Fibroblast of peridontal ligament (primary cell): Measurements from ENCODE around the gene MCF2L.

Experiments
- DNase-seq: peaks from one replicate; pipeline ENCODE4 v3.0.0-alpha.2; 2010; ENCODE audit errors: extremely low read depth

MCF2L gene

GRCh38 chr13:113125506-113126264 is 156.7 kb downstream of the MCF2L start:
- DNase-seq, result no peak

GRCh38 chr13:113126265-113127150 is 157.5 kb downstream of the MCF2L start:
- DNase-seq, result no peak

- DNase-seq, result no peak
Measured at GRCh38 chr13:113129480-113129879, 160.5 kb downstream of the MCF2L start.

- no peak for DNase-seq
Measured at GRCh38 chr13:113129921-113130750, 161.1 kb downstream of the MCF2L start.

GRCh38 chr13:113135281-113135760 is 166.3 kb downstream of the MCF2L start:
- DNase-seq, result no peak

- DNase-seq, result no peak
Measured at GRCh38 chr13:113137691-113138298, 168.8 kb downstream of the MCF2L start.

- no peak for DNase-seq
Measured at GRCh38 chr13:113138792-113139551, 170.0 kb downstream of the MCF2L start.

- DNase-seq, result no peak
Measured at GRCh38 chr13:113139577-113139976, 170.6 kb downstream of the MCF2L start.

GRCh38 chr13:113140677-113141600 is 171.9 kb downstream of the MCF2L start:
- no peak for DNase-seq

GRCh38 chr13:113141601-113141970 is 172.6 kb downstream of the MCF2L start:
- DNase-seq, result no peak

- DNase-seq, result no peak
Measured at GRCh38 chr13:113142876-113143275, 173.9 kb downstream of the MCF2L start.

GRCh38 chr13:113143466-113144254 is 174.6 kb downstream of the MCF2L start:
- DNase-seq, result no peak

GRCh38 chr13:113144255-113144629 is 175.2 kb downstream of the MCF2L start:
- DNase-seq, result no peak

- DNase-seq, result no peak
Measured at GRCh38 chr13:113145496-113145895, 176.5 kb downstream of the MCF2L start.

- no peak for DNase-seq
Measured at GRCh38 chr13:113145911-113146598, 177.0 kb downstream of the MCF2L start.

- no peak for DNase-seq
Measured at GRCh38 chr13:113146750-113147149, 177.7 kb downstream of the MCF2L start.

- no peak for DNase-seq
Measured at GRCh38 chr13:113147206-113147605, 178.2 kb downstream of the MCF2L start.

- DNase-seq, result no peak
Measured at GRCh38 chr13:113148407-113148806, 179.4 kb downstream of the MCF2L start.
